Daoy (cell line): ENCODE results near the gene ITPR3. TPM values are rescaled to one million over a fixed set of nuclear protein-coding genes. Genes with fewer than 3 reads are reported as not detected.
A peak's percentile ranks its signal among the peaks of the same experiment; 100 is the strongest.

Source experiments
- DNase-seq: peaks from one replicate; pipeline ENCODE4 v3.0.0-alpha.2; 2015; ENCODE audit warnings: low read depth
- total RNA-seq: library from RNA; depleted of rRNA; stranded (reverse); fragments of >200 nt; shearing (Covaris generic); gene quantifications from 2 replicates; pipeline ENCODE4 v1.2.3, GENCODE V29; 2014

Gene ITPR3
- total RNA-seq, 1 experiment from 2014 or later = 12.6 TPM

- DNase-seq = no peak
Measured at GRCh38 chr6:33668328-33668727, 47.2 kb downstream of the ITPR3 start.

- peak; percentile 47 for DNase-seq
Measured at GRCh38 chr6:33668914-33669313, 47.8 kb downstream of the ITPR3 start.

- no peak for DNase-seq
Measured at GRCh38 chr6:33670086-33670660, 49.1 kb downstream of the ITPR3 start.

GRCh38 chr6:33670971-33671743 lies 50.0 kb downstream of the ITPR3 start:
- no peak for DNase-seq

- DNase-seq = no peak
Measured at GRCh38 chr6:33671744-33672072, 50.6 kb downstream of the ITPR3 start.

- DNase-seq = peak; percentile 95
Measured at GRCh38 chr6:33672808-33673207, 51.7 kb downstream of the ITPR3 start.

- DNase-seq = no peak
Measured at GRCh38 chr6:33673851-33674250, 52.7 kb downstream of the ITPR3 start.

- no peak for DNase-seq
Measured at GRCh38 chr6:33675968-33676367, 54.8 kb downstream of the ITPR3 start.

GRCh38 chr6:33676416-33677142 lies 55.5 kb downstream of the ITPR3 start:
- DNase-seq = no peak

- DNase-seq = peak; percentile 35
Measured at GRCh38 chr6:33677143-33677660, 56.1 kb downstream of the ITPR3 start.

GRCh38 chr6:33677689-33678088 lies 56.6 kb downstream of the ITPR3 start:
- DNase-seq = no peak

GRCh38 chr6:33678233-33678931 lies 57.3 kb downstream of the ITPR3 start:
- no peak for DNase-seq

- DNase-seq = no peak
Measured at GRCh38 chr6:33678932-33679490, 57.9 kb downstream of the ITPR3 start.

GRCh38 chr6:33679761-33680160 lies 58.6 kb downstream of the ITPR3 start:
- no peak for DNase-seq

- no peak for DNase-seq
Measured at GRCh38 chr6:33682341-33682740, 61.2 kb downstream of the ITPR3 start.

GRCh38 chr6:33683051-33683571 lies 62.0 kb downstream of the ITPR3 start:
- no peak for DNase-seq

GRCh38 chr6:33683576-33684427 lies 62.7 kb downstream of the ITPR3 start:
- no peak for DNase-seq

- no peak for DNase-seq
Measured at GRCh38 chr6:33684428-33684896, 63.3 kb downstream of the ITPR3 start.

- no peak for DNase-seq
Measured at GRCh38 chr6:33684983-33685382, 63.9 kb downstream of the ITPR3 start.

GRCh38 chr6:33685411-33686224 lies 64.5 kb downstream of the ITPR3 start:
- no peak for DNase-seq
